ENCODE results near the gene UAP1L1.

Gene UAP1L1

DNA sequence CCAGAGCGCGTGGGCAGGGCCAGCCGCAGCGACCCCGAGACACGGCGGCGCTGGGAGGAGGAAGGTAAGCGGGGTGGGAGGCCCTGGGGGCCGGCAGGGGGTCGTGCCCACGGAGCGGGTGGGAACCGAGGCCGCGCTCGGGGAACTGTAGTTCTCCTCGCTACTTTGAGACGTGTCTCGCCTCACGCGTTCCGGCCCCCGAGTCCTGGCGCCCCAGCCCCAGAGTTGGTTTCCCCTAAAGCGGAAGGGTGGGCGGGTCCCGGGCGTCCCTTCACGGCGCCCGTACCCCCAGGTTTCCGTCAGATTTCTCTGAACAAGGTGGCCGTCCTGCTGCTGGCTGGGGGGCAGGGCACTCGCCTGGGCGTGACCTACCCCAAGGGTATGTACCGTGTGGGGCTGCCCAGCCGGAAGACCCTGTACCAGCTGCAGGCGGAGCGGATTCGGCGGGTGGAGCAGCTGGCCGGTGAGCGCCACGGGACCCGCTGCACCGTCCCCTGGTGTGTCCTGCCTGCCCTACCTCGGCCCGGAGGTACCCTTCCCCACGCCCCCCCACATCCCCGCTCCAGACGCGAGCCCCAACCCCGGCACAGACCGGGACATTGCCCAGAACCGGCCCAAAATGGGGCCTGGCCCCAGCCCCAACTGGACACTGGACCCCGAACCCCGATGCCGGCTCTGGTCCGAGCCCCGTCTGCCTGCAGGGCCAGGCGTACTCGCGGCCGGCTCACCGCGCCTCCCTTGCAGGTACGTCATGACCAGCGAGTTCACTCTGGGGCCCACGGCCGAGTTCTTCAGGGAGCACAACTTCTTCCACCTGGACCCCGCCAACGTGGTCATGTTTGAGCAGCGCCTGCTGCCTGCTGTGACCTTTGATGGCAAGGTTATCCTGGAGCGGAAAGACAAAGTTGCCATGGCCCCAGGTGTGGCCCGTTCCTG, 709 bp downstream of the UAP1L1 start:
- peak; percentile 30 for DNase-seq

DNA sequence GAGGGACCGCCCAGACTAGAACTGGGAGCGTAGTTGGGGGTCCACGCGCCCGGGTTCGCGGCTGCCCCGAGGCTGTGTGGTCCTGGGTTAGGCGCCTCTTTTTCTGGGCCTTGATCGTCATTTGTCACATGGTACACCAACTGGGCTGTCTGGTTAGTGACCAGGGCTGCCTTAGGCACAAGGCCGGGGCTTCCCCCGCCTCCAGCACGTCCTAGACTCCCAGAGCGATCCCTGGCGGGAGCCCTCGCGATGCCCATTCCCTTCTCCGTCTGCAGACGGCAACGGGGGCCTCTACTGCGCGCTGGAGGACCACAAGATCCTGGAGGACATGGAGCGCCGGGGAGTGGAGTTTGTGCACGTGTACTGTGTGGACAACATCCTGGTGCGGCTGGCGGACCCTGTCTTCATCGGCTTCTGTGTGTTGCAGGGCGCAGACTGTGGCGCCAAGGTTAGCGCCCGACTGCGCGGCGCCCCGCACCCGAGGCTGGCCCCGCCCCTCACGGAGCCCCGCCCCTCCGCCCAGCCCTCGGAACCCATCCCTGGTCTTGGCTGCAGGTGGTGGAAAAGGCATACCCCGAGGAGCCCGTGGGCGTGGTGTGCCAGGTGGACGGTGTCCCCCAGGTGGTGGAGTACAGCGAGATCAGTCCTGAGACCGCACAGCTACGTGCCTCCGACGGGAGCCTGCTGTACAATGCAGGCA, 1.5 kb downstream of the UAP1L1 start:
- no peak for DNase-seq

DNA sequence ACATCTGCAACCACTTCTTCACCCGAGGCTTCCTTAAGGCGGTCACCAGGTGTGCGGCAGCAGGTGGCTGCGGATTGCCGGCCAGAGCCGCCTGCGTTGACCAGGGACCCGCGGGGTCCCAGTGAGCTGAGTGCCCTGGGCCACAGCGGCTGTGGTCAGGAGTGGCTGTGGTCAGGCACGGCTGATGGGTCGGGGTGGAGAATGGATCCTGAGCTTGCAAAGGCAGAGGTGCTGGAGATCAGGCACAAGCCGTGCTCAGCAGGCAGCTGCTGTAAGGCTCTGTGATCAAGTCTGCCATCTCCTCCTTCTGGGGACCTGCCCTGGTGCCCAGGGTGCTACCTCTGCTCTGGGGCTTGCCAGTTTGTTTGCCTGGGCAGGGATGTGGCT, 2.1 kb downstream of the UAP1L1 start:
- DNase-seq: no peak

DNA sequence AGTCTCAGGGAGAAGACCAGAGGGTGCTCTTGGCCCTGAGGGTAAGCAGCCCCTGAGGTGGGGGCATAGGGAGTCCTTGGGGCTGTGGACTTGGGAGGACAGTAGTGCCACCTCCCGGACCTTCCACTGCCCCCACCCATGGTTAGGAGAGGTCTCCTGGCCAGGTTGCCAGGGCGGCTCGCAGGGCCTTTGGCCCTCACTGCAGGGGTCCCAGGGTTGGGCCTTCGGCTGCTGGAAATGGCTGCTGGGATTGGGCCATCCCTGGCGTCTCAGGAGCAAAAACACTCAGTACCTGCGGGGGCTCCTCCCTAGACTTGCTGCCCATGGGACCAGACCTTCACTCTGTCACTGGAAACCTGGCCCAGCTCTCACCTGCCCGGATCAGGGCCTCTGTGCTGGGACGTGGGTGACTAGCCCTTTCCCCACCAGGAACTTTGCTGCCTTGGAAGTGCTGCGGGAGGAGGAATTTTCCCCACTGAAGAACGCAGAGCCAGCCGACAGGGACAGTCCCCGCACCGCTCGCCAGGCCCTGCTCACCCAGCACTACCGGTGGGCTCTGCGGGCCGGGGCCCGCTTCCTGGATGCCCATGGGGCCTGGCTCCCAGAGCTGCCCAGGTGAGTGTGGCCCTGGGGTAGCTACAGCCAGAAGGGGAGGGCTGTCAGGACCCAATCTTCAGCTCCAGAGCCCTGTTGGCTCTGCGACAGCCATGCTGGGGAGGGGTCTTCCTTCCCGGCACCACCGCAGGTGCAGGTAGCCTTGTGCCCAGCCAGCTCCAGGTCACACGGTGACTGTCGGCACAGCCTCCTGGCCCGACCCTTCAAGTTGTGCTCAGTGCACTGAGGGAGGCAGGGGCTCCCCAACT, 3.2 kb downstream of the UAP1L1 start:
- no peak for DNase-seq

DNA sequence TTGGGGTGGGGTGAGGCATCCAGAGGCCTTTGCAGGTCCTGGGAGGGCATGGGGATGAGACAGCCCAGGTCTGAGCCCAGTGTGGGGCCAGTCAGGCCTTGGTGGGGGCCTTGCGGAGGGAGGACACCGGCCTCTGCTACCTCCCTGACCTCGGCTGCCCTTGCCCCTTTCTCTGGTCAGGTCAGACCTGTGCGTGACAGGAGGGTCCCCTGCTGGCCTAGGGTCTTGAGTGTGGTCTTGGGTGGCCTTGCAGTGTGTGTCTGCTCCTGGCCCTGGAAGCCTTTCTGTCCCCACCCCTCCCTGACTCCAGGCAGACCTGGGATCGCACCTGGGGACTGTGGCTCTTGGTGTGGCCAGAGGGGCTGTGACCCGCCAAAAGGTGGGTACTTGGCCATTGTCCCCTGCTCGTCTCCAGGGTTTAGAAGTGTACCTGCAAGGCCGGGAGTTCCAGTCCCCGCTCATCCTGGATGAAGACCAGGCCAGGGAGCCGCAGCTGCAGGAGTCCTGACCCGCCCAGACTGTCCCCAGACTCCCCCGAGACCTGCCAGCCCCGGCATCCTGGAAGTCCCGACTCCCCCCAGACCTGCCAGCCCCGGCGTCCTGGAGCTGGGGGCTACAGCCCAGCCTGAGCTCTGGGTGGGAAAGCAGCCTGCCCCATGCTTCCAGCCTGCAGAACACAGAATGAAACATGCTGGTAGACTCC, 5.1 kb downstream of the UAP1L1 start:
- DNase-seq: no peak

DNA sequence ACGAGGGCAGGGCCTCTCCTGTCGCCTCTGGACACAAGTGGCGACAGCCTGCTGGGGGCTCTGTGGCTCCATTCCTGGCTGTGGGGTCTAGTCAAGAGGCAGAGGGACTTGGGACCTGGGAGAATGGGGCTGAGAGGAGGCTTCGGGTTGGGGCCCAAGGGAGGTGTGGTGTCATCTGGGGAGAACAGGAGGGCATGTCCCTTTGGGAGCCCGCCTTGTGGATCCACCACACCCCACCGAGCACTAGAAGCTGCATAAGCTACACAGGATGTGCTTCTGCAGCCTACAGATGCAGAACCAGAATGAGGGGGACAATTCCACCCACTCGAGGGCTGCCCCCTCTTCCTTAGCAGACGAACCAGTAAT, 5.6 kb downstream of the UAP1L1 start:
- no peak for DNase-seq

DNA sequence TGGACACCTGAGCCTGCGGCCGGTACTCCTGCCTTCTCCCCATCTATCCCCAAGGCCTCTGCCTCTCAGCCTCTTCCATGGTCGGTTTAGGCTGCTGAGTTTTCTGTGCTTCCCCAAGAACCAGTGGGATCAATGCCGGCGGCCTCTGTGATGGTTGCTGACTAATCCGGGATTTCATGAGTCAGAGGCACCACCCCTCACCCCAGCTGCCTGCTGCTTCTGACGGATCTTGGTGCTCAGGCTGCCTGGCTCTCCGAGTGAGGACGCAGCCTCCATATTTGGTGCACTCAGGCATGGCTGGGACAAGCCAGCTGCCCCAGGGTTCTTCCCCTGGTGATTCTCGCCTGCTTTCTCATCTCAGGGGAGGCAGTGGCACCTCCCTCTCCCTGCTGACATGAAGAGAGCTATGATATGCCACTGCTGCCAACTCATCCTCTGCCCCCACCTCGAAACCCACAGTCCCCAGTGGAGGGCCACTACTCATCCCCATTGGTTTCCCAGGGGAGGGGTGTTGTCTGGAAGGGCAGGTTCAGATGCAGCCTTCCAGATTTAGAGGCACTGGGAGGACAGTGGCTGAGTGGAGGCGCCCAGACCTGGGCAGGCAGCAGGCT, 6.2 kb downstream of the UAP1L1 start:
- DNase-seq: no peak

DNA sequence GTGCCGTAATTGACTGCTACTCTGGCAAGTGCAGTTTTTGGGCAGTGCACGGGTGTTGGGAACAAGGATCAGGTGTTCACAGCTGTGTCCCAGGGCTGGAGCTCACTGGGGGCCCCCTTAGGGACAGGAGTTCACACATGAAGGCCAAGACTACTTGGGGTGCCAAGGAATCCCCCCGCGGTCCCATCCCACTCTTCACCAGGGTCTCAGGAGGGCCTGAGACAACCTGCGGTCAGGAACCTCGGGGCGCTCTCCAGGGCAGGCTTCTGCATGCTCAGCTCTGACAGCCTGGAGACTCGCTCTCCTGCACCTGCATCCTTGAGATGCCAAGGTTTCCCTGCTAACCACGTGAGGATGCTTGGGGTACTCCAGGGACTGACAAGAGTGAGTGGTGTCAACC, 7.2 kb downstream of the UAP1L1 start:
- no peak for DNase-seq

DNA sequence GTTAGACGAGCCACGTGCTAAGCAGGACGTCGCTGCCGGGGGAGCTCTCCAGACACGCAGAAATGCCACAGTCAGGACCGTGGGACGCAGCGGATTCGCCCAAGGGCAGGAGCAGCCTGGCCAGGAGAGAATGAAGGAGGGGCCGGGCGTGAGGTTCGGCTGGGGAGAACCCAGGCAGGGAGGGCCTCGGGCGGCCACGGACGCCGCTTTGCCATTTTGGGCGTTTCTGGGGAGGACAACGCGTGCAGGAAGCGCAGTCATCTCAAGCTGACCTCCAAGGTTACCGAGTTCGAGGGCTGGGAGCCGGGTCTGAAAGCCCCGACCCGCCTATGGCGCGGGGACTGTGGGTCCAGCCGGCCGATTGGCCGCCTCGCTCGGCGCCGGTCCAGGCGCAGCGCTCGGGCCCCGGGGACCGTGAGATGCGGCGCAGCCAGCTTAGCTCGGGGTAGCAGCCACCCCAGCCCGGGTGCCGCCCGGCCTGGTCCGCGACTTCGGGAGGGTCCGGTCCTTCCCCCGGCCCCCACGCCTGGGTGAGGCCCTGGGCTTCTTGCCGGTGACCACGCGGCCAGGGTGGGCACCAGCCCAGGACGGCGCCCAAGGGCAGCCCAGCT, 8.7 kb downstream of the UAP1L1 start:
- DNase-seq: peak; percentile 38

DNA sequence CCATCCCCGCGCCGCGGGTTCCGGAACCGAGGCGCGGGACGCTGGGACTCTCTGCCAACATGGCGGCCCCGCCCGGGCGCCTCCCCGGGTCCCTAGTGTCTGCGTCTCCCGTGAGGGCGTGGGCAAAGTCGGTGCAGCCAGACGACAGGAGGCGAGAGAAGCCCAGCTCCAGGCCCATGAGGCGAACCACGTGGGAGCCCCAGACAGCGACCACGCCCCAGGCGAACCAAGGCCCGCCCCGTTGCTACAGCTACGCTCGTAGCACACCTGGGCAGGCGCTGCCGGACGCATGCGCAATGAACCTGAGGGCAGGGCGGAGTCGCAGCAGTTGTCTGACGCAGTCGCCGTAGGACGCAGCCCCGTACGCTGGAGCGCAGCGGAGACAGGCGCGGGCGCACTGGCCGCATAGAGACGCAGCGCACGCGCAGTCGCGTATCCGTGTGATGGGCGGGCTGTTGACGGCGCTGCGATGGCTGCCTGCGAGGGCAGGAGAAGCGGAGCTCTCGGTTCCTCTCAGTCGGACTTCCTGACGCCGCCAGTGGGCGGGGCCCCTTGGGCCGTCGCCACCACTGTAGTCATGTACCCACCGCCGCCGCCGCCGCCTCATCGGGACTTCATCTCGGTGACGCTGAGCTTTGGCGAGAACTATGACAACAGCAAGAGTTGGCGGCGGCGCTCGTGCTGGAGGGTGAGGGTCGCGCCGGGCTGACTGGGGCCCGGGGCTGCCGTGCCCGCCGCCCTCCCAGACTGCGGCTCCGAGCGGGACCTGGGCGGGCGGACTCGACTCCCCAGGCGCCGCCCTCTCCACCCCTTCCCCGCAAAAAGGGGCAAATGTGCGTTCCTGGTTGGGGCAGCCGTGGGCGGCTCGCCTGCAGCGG, 9.5 kb downstream of the UAP1L1 start, which contains the start of gene MAN1B1:
Gene MAN1B1 (plus strand): TSS at position 455 of the 878 bp plus-strand sequence. CDS start 15 bp downstream, at position 470.
- DNase-seq: peak; percentile 100

DNA sequence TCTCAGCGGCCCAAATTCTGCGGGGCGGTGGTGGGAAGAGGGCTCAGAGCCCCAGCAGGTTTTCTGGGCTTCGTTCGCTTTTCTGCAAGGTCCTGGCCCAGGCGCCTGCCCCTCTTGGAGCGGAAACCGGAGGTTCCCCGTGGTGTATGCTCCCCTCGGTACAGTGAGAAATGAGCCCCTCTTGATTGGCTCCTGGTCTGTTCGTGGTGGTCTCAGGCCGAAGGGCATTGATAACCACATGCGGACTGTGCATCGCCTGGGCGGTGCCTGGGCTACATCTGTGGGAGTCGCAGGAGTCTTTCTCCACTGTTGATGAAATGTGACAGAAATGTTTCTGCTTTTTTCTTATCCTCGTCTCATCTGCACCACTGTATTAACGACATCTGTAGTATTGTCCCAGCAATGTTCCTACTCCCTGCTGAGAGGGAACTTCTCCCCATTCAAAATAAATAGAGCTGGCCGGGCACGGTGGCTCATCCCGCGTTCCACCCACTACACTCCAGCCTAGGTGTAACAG, 10.2 kb downstream of the UAP1L1 start:
- no peak for DNase-seq

DNA sequence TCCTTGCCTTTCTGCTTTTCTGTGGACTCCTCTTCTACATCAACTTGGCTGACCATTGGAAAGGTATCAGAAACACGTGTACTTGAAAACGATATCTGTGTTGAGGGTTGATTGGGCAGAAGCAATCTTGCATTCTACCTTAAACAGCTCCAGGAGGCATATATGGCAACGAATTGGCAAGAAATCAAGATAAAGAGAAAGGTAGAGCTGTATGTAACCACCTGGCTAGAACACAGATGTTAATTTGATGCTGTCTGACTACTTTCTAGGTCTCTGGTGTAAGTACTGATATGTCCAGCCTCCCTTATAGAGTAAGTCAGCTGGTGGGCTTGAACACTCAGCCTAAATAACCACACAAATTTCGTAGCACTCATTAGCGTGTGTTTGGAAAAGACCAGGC, 10.8 kb downstream of the UAP1L1 start:
- no peak for DNase-seq

DNA sequence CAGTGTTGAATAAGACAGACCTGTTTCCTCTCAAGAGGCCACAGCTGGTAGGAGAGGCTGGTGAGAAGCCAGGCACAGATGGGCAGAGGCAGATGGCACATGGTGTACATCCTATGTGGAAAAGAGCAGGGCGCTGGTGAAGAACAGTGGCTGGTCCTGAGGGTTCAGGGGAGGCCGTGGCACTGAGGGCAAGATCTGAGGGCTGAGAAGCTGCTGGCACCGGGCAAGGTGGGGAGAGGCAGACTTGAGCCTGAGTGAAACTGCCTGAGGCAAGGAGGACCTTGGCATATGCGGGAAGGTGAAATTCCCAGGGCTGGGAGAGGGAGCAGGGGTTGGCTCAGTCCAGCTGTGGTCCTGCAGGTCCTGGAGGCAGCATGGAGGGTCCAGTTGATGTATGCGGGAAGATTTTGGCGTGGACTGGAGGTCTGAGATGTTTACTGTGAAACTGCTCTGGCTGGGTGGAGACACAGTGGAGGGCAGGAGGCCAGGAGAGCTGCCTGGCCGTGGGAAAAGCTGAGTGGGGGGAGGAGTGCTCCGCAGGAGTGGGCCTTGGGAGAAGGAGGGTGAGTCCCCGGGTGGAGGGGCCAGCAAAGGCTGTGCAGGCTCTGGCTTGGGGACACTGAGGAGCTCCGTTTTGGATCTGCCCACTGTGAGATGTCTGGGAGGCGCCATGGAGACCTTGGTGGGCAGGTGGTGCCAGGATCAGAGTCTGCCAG, 12.1 kb downstream of the UAP1L1 start:
- peak; percentile 5 for DNase-seq

DNA sequence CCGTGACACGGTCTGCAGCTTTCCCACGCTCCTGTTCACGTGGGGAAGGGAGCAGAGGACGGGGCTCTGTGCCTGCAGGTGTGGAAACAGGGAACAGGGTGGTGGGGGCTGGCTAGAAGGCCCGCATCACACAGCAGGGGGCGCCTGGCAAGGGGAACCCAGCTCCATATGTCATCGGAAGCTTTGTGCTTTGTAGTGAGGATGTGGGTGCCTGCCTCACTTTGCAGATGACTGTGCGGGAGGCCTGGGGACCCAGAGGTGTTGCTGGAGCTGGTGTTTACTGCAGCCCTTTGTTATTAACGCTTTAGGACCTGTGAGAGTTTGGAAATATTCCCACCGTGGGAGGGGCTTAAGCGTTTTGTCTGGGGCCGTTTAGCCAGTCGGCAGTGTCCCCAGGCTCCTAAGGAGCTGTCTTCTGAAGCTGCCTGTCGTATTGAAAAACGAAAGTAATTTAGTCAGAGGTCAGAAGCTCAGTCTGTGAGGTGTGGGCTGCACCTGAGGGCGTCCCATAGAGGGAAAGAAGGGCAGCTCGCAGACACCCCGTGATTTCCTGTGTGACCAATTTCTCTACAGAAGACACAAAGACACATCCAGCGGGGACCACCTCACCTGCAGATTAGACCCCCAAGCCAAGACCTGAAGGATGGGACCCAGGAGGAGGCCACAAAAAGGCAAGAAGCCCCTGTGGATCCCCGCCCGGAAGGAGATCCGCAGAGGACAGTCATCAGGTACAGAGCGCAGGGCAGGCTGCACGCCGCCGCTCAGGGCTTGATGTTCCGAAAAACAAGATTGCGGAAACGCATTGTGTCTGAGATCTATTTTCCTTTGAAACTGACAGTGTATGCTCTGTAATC, 18.6 kb downstream of the UAP1L1 start:
- peak; percentile 87 for DNase-seq

DNA sequence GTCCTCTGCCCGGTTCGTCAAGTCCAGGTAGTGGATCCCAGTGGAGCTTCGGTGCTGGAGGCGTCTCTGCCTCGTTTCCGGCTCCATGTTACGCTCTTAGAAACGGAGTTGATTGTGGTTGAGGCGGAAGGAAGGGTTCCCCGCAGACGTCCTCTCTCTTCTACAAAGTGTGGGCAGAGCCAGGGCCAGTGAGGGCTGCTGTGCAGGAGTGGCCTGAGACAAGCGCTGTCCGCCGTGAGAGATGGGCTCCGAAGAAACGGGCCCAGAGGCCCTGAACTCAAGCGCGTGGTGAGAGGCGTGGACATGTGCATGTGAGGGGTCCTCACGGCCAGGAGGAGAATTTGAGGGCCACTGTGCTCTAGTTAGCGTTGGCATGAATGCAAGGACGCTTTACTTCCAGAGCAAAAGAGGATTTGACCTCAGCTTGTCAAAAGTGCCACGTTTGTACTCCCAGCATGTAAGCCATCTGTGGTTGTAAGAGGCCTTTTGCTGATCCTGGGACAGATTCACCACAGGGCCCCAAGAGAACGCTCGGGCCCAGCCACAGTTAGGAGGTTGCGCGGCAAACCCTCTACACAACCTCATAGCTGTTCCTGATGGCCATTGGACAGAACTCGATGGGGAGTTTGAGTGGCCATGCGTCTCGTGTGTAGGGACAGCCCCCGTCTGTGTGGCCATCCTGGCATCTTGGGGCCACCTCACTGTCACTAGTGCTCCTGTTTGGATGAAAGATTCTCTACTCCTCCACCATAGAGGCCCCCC, 19.6 kb downstream of the UAP1L1 start:
- DNase-seq: no peak

DNA sequence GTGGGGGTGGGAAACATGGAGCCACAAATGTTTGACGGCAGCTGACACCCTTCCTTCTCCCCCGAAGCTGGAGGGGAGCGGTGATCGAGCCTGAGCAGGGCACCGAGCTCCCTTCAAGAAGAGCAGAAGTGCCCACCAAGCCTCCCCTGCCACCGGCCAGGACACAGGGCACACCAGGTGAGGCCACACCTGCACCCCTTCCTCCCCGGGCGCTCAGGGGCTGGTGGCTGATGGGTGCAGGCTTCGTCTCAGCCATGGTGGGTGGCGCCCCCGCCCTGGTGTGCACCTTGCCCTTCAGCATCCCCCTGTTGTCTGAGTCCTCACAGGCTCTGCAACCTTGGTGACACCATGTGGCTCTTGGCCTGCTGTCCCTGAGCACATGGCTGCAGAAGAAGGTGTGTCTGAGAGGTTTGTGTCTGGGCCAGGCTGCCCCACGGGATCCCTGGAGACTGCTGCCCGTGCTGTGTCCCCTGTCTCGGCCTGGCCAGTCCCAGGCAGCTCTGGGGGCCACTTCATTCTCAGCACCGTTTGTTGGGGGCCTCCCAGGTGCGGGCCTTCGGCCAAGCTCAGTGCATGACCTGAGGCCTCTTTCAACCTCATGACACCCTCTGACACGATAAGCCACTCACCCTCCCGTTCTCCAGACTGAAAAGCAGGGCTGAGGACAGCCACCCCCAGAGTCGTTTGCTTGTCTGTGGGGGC, 20.6 kb downstream of the UAP1L1 start:
- no peak for DNase-seq

DNA sequence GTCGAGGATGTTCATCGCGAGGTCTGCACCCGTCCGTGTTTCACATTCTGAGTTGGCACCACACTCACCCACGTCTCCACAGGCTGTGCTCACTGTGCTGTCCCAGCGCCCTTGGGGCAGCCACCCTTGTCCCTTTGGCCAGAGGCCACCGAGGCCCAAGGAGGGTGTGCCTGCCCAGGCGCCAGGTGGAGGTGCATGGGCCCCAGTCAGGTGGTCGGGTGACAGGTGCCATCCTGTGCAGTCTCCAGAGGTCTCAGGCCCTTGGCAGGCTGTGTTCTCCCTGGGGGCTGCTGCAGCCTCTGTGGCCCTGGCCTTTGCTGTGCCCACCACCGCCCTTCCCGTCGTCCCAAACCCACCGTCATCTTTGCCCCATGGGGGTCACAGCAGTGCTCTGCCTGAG, 21.9 kb downstream of the UAP1L1 start:
- DNase-seq: no peak

Measured in activated naive CD4-positive, alpha-beta T cell treated with anti-CD3 and anti-CD28 coated beads, Interleukin-2, amount 50 U/mL, for 16 hours (primary cell).